K562 (cell line): Measurements from ENCODE around the gene KLHL35. TPM values are rescaled to one million over a fixed set of nuclear protein-coding genes. Genes with fewer than 3 reads are reported as not detected.
A peak's percentile ranks its signal among the peaks of the same experiment; 100 is the strongest.

Experiments used
- BRCA1 ChIP-seq, 2 experiments: fragments of 450-650 bp in 1 of 2; sonication (generic) in 1 of 2; formaldehyde crosslinking in 1 of 2; IDR thresholded peaks; 2 replicates each; pipeline versions ENCODE4 v1.5.0 to v1.6.1; 2017 to 2020; ENCODE audit warnings: mild to moderate bottlenecking in 1 of 2, missing genetic modification reagents in 1 of 2
- CEBPG ChIP-seq, 3 experiments: fragments of 200-800 bp in 1 of 3; sonication (Bioruptor generic) in 1 of 3; sonication (generic) in 1 of 3; formaldehyde crosslinking in 1 of 3; IDR thresholded peaks in 2 of 3; conservative IDR thresholded peaks in 1 of 3; 2 replicates each; pipeline versions ENCODE4 v1.6.1 to v1.8.0; 2016 to 2022; ENCODE audit warnings: missing compliant biosample characterization in 2 of 3, missing genetic modification characterization in 2 of 3, mild to moderate bottlenecking in 1 of 3, missing genetic modification reagents in 1 of 3
- CHD2 ChIP-seq: IDR thresholded peaks from 2 replicates; pipeline ENCODE4 v1.6.1; 2011; ENCODE audit warnings: low read depth, low read length
- CXXC5 ChIP-seq: fragments of 250-450 bp; sonication (Bioruptor Pico); IDR thresholded peaks from 2 replicates; pipeline ENCODE4 v1.8.0; 2022; ENCODE audit warnings: inconsistent platforms, mild to moderate bottlenecking, moderate library complexity
- E2F1 ChIP-seq: sonication (generic); formaldehyde crosslinking; IDR thresholded peaks from 2 replicates; pipeline ENCODE4 v1.8.1; 2023; ENCODE audit warnings: mild to moderate bottlenecking, missing genetic modification reagents, moderate library complexity
- FOXA1 ChIP-seq: fragments of 450-650 bp; IDR thresholded peaks from 2 replicates; pipeline ENCODE4 v1.6.1; 2016; ENCODE audit warnings: mild to moderate bottlenecking, borderline replicate concordance
- FOXJ2 ChIP-seq: fragments of 200-800 bp; sonication (Bioruptor generic); IDR thresholded peaks from 2 replicates; pipeline ENCODE4 v1.6.1; 2016; ENCODE audit warnings: missing genetic modification characterization, missing compliant biosample characterization
- FOXK2 ChIP-seq, 2 experiments: fragments of 450-650 bp; IDR thresholded peaks in 1 of 2; conservative IDR thresholded peaks in 1 of 2; 2 replicates each; pipeline ENCODE4 v1.6.1; 2016; ENCODE audit warnings: low read depth in 2 of 2, mild to moderate bottlenecking in 1 of 2
- HMG20B ChIP-seq: fragments of 250-450 bp; sonication (Bioruptor Pico); IDR thresholded peaks from 2 replicates; pipeline ENCODE4 v1.5.0; 2021; ENCODE audit warnings: mild to moderate bottlenecking
- KLF13 ChIP-seq: fragments of 450-650 bp; IDR thresholded peaks from 2 replicates; pipeline ENCODE4 v1.6.1; 2016; ENCODE audit warnings: missing genetic modification characterization, low read depth, mild to moderate bottlenecking, missing compliant biosample characterization, moderate library complexity, borderline replicate concordance
- MEF2D ChIP-seq: conservative IDR thresholded peaks from 2 replicates; pipeline ENCODE4 v1.6.1; 2016; ENCODE audit warnings: low read depth, missing genetic modification characterization, missing compliant biosample characterization
- MITF ChIP-seq: IDR thresholded peaks from 2 replicates; pipeline ENCODE4 v1.6.1; 2014; ENCODE audit warnings: antibody characterized with exemption
- PHF21A ChIP-seq: fragments of 450-650 bp; IDR thresholded peaks from 2 replicates; pipeline ENCODE4 v1.6.1; 2017; ENCODE audit warnings: low read depth, borderline replicate concordance
- POLR2A ChIP-seq: fragments of 450-650 bp; conservative IDR thresholded peaks from 2 replicates; pipeline ENCODE4 v1.6.1; 2016
- SAP30 ChIP-seq: fragments of 200-600 bp; sonication (generic); IDR thresholded peaks from 2 replicates; pipeline ENCODE4 v1.6.1; 2012; ENCODE audit warnings: borderline replicate concordance, low read depth, mild to moderate bottlenecking, moderate library complexity, low read length, control low read depth, inconsistent platforms; ENCODE audit not compliant: insufficient read depth, poor library complexity, severe bottlenecking
- SMC3 ChIP-seq: conservative IDR thresholded peaks from 2 replicates; pipeline ENCODE4 v1.6.1; 2011; ENCODE audit warnings: low read depth, low read length, improper control_type of control experiment; ENCODE audit not compliant: insufficient read depth
- SOX6 ChIP-seq: fragments of 450-650 bp; IDR thresholded peaks from 2 replicates; pipeline ENCODE4 v1.6.1; 2014; ENCODE audit warnings: mild to moderate bottlenecking
- STAG1 ChIP-seq: sonication (generic); formaldehyde crosslinking; IDR thresholded peaks from 2 replicates; pipeline ENCODE4 v1.5.0; 2020; ENCODE audit warnings: missing genetic modification reagents, borderline replicate concordance
- TCF7L2 ChIP-seq: fragments of 150-350 bp; IDR thresholded peaks from 2 replicates; pipeline ENCODE4 v1.6.1; 2016; ENCODE audit warnings: low read depth, mild to moderate bottlenecking, low read length, moderate library complexity
- TFAP4 ChIP-seq: sonication (generic); formaldehyde crosslinking; IDR thresholded peaks from 2 replicates; pipeline ENCODE4 v1.8.0; 2022; ENCODE audit warnings: missing genetic modification reagents, mild to moderate bottlenecking, moderate library complexity, borderline replicate concordance
- XRCC3 ChIP-seq: fragments of 450-650 bp; IDR thresholded peaks from 2 replicates; pipeline ENCODE4 v1.6.1; 2017; ENCODE audit warnings: mild to moderate bottlenecking, moderate library complexity
- YY1 ChIP-seq, 3 experiments: IDR thresholded peaks; 2 replicates each; pipeline ENCODE4 v1.6.1; 2011; ENCODE audit warnings: low read length in 2 of 3, mild to moderate bottlenecking in 2 of 3, moderate library complexity in 2 of 3, borderline replicate concordance in 1 of 3, control low read depth in 1 of 3, low read depth in 1 of 3; ENCODE audit not compliant: insufficient read depth in 3 of 3, insufficient replicate concordance in 2 of 3, control insufficient read depth in 1 of 3, insufficient read length in 1 of 3; ENCODE audit errors: extremely low read depth in 1 of 3
- ZBED1 ChIP-seq: IDR thresholded peaks from 2 replicates; pipeline ENCODE4 v1.6.1; 2014
- ZFP30 ChIP-seq: fragments of 250-450 bp; sonication (Bioruptor Pico); IDR thresholded peaks from 2 replicates; pipeline ENCODE4 v1.8.0; 2022; ENCODE audit warnings: moderate library complexity, mild to moderate bottlenecking, inconsistent platforms, borderline replicate concordance
- ZNF696 ChIP-seq: fragments of 250-450 bp; sonication (Bioruptor Pico); conservative IDR thresholded peaks from 2 replicates; pipeline ENCODE4 v1.4.0; 2020; ENCODE audit warnings: mild to moderate bottlenecking, moderate library complexity
- ZZZ3 ChIP-seq: fragments of 450-650 bp; IDR thresholded peaks from 2 replicates; pipeline ENCODE4 v1.6.1; 2016; ENCODE audit warnings: antibody characterized with exemption, mild to moderate bottlenecking, moderate library complexity
- polyA plus RNA-seq, 8 experiments: library from polyadenylated mRNA; depleted of rRNA in 4 of 8; stranded (reverse) in 5 of 8; unstranded in 3 of 8; fragments of >200 nt; fragmentation: Nextera tagmentation in 2 of 8; fragmentation: Illumina TruSeq in 1 of 8; extraction: Ambion mirVana in 2 of 8; extraction: Trizol in 1 of 8; gene quantifications; 2 replicates each; pipeline versions ENCODE4 v1.2.1 to v1.2.3, GENCODE V29; 2011 to 2014; ENCODE audit warnings: inconsistent platforms in 1 of 8, missing spikeins in 1 of 8
- total RNA-seq, 7 experiments: library from RNA; depleted of rRNA in 6 of 7; stranded (reverse); fragments of >200 nt in 6 of 7; fragmentation: Illumina TruSeq in 2 of 7; extraction: Trizol in 2 of 7; gene quantifications; 2 replicates each; pipeline versions ENCODE4 v1.2.1 to v1.2.3, GENCODE V29; 2011 to 2021; ENCODE audit warnings: low replicate concordance in 1 of 7

Gene KLHL35
- total and polyA plus RNA-seq, 9 of the 15 experiments (the other 6 are each of a cell fraction or from before 2014, with no cell fraction given) = not detected

GRCh38 chr11:75384438-75385080 is 48.4 kb downstream of the KLHL35 start (continued):
- TF ChIP-seq MEF2D (tag) (no peak), CHD2 (no peak), YY1 (IDR thresholded peaks at IDR 0.05; ENCODE audit: borderline replicate concordance in 1 of 3, control insufficient read depth in 1 of 3, extremely low read depth in 1 of 3, insufficient read depth in 3 of 3, insufficient read length in 1 of 3, insufficient replicate concordance in 2 of 3, low read depth in 1 of 3, low read length in 2 of 3) (peak in 1 of 3 experiments; percentile 39), MITF (no peak), POLR2A (no peak), FOXK2 (conservative IDR thresholded peaks at IDR 0.05 in 1 of 2, IDR thresholded peaks at IDR 0.05 in 1 of 2; ENCODE audit: low read depth in 2 of 2) (no peak), ZZZ3 (no peak), CXXC5 (peak; percentile 58), SOX6 (no peak), TCF7L2 (no peak), E2F1 (no peak), ZFP30 (CRISPR knock-in tag) (no peak), XRCC3 (no peak), SAP30 (no peak), ZBED1 (no peak), ZNF696 (CRISPR knock-in tag) (no peak), STAG1 (CRISPR knock-in tag) (peak; percentile 94), KLF13 (tag) (no peak), BRCA1 (IDR thresholded peaks at IDR 0.05) (no peak), BRCA1 (CRISPR knock-in tag; IDR thresholded peaks at IDR 0.05) (no peak), HMG20B (no peak), FOXA1 (no peak), PHF21A (0 out of 2 replicates have a peak, but pooled peaks have one; percentile 9), FOXJ2 (tag) (no peak), TFAP4 (CRISPR knock-in tag) (peak; percentile 64), SMC3 (peak; percentile 97), CEBPG (CRISPR knock-in tag; IDR thresholded peaks at IDR 0.05) (no peak), CEBPG (tag; conservative IDR thresholded peaks at IDR 0.05 in 1 of 2, IDR thresholded peaks at IDR 0.05 in 1 of 2) (no peak)
